Stomach (tissue), 4 donors: ENCODE results near the gene MSX2.

Experiments
- EP300 ChIP-seq: sonication (generic); formaldehyde crosslinking; IDR thresholded peaks from one replicate; pipeline ENCODE4 v1.6.1; 2017; ENCODE audit warnings: antibody characterized with exemption
- TF ChIP-seq, protein P1 (sequence below), 7 experiments: fragments of 450-650 bp in 4 of 7; fragments of 200-600 bp in 3 of 7; sonication (generic) in 3 of 7; IDR thresholded peaks; one replicate each; pipeline ENCODE4 v1.5.1; 2016 to 2019; ENCODE audit warnings: antibody characterized with exemption in 7 of 7, control low read depth in 2 of 7, mild to moderate bottlenecking in 1 of 7

DNA sequence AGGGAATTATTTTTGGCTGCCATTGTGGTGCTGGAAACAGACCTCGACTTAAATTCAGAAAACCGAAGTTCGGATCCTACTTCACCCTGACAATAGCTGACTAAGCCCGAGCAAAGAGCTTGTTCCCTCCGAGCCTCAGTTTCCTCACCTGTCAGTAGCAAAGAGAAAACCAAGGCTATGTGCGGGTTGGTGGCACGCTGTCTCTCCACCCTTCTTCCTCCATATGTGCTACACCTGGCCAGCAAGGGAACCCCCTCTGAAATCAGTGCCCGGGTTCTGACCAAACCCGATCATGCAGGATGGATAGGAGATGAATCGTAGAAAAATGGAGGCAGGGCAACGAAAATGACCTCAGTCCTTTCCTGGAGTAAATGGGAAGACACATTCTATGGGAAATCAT lies 16.7 kb upstream of the MSX2 start:
- TF ChIP-seq, protein P1, sequence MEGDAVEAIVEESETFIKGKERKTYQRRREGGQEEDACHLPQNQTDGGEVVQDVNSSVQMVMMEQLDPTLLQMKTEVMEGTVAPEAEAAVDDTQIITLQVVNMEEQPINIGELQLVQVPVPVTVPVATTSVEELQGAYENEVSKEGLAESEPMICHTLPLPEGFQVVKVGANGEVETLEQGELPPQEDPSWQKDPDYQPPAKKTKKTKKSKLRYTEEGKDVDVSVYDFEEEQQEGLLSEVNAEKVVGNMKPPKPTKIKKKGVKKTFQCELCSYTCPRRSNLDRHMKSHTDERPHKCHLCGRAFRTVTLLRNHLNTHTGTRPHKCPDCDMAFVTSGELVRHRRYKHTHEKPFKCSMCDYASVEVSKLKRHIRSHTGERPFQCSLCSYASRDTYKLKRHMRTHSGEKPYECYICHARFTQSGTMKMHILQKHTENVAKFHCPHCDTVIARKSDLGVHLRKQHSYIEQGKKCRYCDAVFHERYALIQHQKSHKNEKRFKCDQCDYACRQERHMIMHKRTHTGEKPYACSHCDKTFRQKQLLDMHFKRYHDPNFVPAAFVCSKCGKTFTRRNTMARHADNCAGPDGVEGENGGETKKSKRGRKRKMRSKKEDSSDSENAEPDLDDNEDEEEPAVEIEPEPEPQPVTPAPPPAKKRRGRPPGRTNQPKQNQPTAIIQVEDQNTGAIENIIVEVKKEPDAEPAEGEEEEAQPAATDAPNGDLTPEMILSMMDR (IDR thresholded peaks at IDR 0.05): no peak
- TF ChIP-seq EP300: no peak
